GOT3 (cell line): ENCODE results near the gene CFAP69.

Experiments
- DNase-seq: peaks from one replicate; lab custom pipeline; 2025; ENCODE audit warnings: mixed read lengths; lab: John Stamatoyannopoulos, UW

CFAP69 gene, protein sequence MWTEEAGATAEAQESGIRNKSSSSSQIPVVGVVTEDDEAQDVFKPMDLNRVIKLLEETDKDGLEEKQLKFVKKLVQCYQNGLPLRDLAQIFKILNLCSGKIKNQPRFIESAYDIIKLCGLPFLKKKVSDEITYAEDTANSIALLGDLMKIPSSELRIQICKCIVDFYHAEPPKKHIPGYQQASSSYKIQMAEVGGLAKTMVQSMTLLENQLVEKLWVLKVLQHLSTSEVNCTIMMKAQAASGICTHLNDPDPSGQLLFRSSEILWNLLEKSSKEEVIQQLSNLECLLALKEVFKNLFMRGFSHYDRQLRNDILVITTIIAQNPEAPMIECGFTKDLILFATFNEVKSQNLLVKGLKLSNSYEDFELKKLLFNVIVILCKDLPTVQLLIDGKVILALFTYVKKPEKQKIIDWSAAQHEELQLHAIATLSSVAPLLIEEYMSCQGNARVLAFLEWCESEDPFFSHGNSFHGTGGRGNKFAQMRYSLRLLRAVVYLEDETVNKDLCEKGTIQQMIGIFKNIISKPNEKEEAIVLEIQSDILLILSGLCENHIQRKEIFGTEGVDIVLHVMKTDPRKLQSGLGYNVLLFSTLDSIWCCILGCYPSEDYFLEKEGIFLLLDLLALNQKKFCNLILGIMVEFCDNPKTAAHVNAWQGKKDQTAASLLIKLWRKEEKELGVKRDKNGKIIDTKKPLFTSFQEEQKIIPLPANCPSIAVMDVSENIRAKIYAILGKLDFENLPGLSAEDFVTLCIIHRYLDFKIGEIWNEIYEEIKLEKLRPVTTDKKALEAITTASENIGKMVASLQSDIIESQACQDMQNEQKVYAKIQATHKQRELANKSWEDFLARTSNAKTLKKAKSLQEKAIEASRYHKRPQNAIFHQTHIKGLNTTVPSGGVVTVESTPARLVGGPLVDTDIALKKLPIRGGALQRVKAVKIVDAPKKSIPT

GRCh38 chr7:90244909-90245851 is at the start of gene CFAP69:
Gene CFAP69 (plus strand): TSS chr7:90245174. CDS start chr7:90245425, 251 bp downstream.
- peak; percentile 52 for DNase-seq

GRCh38 chr7:90201500-90202195 is 43.3 kb upstream of the CFAP69 start:
- no peak for DNase-seq

DNA sequence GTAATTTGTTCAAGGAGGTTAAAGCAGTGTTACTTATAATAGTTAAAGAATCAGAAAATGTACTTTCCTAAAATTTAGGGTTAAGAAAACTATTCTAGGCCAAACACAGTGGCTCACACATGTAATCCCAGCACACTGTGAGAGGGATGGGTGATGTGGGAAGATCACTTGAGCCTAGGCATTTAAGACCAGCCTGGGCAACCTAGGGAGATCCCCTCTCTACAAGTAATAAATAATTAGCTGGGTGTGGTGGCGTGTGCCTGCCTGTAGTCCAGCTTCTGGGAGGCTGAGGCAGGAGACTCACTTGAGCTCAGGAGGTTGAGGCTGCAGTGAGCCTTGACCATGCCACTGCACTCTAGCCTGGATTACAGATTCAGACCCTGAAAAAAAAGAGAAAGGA is 37.0 kb upstream of the CFAP69 start:
- no peak for DNase-seq

DNA sequence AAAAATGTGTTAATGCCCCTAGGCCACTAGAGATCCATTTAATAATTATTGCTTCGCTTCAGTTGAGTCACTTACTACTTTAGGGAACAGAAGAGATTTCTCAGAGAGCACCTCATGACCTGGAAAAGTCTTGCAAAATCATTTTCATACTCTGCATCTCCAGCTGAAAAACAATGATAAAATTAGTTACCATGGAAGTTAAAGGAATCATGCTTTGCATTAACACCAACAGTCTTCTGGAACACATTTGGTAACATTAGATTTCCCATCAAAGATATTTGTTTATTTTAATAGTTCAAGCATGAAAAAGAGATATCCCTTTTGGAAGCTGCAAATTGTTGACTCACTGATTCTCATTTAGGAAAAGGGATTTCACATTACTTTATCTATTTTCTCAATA is 35.2 kb upstream of the CFAP69 start:
- DNase-seq: no peak

DNA sequence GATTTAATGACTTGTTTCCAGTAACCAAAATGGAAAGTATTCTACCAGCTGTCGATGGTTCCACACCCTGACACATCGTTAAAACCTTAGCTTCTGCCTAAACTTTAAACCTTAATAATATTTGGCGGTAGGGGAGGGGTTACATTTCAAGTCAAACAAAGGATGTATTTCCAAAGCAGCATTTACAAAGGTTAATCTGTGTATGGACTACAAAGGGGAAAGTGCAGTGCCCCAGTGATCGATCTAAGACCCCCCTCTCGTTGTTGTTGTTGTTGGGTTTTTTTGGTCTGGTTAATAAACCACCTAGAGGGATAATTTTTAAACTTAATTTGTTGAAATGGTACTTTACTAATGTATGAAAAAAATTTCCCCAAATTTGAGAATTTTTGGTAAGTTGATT is 34.5 kb upstream of the CFAP69 start:
- DNase-seq: no peak

DNA sequence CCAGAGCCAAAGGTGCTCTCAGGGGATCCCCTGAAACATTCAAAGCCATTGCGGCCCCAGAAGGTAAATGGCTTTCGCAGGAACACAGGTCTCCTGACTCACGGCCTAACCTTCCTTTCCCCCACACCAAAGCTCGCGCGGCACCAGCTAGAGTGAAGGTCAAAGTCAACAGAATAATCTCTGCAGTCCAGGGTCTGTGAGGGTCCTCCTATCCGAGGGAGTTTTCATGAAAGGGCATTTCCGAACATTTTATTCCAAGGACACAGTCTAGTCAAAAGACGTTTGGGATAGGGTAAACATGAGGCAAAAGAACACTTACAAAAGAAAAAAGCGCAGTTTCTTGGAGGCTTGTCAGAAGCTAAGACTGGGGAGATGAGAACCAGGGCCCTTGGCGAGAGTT is 34.0 kb upstream of the CFAP69 start:
- no peak for DNase-seq

DNA sequence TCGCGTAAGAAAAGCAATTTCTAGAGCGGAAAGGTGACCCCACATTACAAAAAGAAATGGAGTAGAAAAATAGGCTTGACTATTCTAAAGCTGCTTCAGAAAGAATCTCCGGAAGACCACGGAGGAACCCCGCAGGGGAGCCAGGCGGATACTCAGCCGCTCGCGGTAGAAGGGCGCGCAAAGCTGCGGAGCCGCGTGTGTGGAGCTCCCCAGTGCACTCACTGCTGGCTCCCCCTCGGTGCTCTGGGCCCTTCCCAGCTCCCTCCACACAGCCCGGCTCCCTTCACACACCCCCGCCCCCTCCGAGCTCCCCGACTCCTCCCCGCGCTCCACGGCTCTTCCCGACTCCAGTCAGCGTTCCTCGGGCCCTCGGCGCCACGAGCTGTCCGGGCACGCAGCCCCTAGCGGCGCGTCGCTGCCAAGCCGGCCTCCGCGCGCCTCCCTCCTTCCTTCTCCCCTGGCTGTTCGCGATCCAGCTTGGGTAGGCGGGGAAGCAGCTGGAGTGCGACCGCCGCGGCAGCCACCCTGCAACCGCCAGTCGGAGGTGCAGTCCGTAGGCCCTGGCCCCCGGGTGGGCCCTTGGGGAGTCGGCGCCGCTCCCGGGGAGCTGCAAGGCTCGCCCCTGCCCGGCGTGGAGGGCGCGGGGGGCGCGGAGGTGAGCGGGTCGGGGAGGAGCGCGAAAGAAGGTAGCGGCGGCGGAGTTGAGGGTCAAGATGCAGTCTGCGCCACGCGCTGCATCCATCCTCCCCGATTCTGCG is 33.4 kb upstream of the CFAP69 start, which contains the start of gene STEAP2:
Gene STEAP2, plus strand, starts transcription at position 350 of the 758 bp plus-strand sequence. CDS start 13,343 bp downstream, outside the sequence.
- peak; percentile 66 for DNase-seq

- no peak for DNase-seq
Measured at GRCh38 chr7:90212149-90212495, 32.9 kb upstream of the CFAP69 start.

DNA sequence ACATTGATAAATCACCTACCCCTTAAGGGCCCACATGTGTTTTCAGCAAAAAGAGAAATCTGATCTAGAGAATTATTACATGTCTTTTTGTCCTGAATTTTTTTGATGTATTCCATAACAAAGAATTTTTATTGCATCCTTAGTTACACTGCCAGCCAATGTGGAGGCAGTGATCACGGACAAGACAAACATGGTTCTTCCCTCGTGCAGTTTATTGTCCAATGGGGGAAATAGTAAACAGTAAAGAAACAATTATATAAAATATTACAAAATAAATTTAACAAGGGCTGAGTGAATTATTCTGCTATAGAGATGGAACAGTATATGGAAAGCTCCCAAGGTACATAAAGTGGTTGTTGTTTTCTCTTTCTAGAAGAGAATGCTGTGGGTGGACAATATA is 31.5 kb upstream of the CFAP69 start:
- DNase-seq: no peak

- no peak for DNase-seq
Measured at GRCh38 chr7:90216080-90216674, 28.8 kb upstream of the CFAP69 start.

DNA sequence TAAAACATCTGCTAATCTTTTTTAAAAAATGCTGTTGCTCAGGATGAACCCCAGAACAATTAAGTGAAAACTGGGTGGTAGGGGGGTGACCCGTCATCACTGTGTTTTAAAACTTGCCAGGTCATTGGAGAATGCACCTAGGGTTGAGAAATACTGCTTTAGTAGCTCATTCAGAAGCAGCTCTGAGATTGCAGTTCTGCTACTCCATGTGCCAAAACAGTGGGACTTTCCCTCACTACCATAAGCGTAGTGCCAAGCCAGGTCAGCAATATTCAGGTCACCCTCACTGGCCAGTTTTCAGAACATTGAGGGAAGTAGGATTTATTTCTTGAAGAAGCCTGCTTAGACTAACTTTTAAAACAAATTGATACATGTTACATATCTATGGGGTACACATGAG is 28.2 kb upstream of the CFAP69 start:
- DNase-seq: no peak

DNA sequence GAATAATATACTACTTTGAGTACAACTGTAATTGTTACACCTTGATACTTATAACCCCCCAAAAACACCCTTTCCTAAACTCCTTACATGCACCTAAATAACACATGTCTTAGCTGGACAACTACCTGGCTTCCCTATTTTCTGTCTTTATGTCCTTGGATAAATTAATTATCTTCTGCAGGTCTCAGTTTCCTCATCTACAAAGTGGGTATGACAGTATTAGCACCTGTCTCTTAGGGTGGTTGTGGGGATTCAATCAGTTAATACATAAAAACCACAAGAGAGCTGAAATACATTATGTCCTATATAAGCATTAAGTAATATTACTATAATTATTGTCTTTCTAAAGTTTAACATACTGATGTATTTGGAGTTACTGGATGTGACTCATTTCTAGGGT is 22.6 kb upstream of the CFAP69 start:
- no peak for DNase-seq

- no peak for DNase-seq
Measured at GRCh38 chr7:90222811-90223725, 21.9 kb upstream of the CFAP69 start.

DNA sequence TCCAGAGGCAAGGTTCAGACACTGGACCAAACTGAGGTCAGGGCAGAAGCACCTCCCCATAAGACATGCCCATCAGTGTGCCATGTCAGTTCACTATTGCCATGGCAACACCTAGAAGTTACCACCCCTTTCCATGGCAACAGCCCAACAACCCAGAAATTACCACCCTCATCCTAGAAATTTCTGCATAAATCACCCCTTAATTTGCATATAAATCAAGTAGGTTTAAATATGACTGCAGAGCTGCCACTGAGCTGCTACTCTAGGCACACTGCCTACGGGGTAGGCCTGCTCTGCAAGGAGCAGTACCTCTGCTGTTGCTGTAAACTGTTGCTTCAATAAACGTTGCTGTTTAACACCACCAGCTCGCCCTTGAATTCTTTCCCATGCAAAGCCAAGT is 20.8 kb upstream of the CFAP69 start:
- no peak for DNase-seq

- DNase-seq: no peak
Measured at GRCh38 chr7:90225181-90225580, 19.8 kb upstream of the CFAP69 start.

DNA sequence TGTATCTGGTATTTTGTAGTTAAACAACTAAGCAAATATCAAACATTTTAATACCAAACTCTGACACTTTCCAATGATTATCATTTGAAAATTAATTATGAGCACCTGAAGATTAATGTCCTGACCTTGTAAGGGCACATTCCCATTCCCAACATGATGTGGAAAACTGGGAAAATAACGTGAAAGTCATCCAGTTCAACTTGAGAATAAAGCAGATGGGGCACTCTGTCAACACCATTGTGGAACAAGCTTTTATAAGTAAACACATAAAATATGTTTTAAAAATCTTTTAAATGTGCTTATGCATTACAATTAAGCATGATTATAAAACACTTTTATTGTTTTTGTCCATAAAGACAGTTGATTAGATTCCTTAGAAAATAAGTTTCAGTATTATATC is 19.4 kb upstream of the CFAP69 start:
- no peak for DNase-seq

DNA sequence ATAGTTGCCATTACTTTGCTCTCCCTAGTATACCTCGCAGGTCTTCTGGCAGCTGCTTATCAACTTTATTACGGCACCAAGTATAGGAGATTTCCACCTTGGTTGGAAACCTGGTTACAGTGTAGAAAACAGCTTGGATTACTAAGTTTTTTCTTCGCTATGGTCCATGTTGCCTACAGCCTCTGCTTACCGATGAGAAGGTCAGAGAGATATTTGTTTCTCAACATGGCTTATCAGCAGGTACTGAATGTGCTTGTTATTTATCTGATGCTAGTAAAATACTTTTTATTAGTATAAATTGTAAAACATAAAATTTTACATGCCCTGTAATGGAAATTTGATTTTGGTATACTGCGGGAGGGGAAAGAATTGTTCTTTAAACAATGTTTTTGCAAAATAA is 17.7 kb upstream of the CFAP69 start:
- DNase-seq: no peak

DNA sequence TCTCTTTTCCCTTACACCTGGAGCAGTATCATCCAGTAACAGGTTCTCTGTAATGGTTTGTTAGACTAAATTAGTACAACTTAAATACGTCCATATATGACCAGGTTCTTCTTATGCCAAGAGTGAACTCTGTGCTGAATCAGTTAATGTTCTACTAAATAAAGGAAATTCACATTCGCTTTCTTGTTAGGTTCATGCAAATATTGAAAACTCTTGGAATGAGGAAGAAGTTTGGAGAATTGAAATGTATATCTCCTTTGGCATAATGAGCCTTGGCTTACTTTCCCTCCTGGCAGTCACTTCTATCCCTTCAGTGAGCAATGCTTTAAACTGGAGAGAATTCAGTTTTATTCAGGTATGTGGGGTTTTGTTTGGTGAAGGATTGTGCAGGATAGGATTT is 15.3 kb upstream of the CFAP69 start:
- no peak for DNase-seq

- no peak for DNase-seq
Measured at GRCh38 chr7:90230834-90231233, 14.1 kb upstream of the CFAP69 start.
